VCaP (cell line): ENCODE results near the gene RETREG2.
"Not testable (repeated sequence)": the region's sequence is repeated elsewhere in the genome, so short reads cannot be mapped to it uniquely, and the experiment has no call there.

Experiments used
- H3K27ac ChIP-seq: fragments of 450-650 bp; 2 replicates; pipeline ENCODE4 v1.5.1; 2017
- TF ChIP-seq, protein P1 (sequence below): fragments of 450-650 bp; conservative IDR thresholded peaks from 2 replicates; pipeline ENCODE4 v1.5.1; 2017; ENCODE audit warnings: mild to moderate bottlenecking, moderate library complexity

RETREG2 gene

DNA sequence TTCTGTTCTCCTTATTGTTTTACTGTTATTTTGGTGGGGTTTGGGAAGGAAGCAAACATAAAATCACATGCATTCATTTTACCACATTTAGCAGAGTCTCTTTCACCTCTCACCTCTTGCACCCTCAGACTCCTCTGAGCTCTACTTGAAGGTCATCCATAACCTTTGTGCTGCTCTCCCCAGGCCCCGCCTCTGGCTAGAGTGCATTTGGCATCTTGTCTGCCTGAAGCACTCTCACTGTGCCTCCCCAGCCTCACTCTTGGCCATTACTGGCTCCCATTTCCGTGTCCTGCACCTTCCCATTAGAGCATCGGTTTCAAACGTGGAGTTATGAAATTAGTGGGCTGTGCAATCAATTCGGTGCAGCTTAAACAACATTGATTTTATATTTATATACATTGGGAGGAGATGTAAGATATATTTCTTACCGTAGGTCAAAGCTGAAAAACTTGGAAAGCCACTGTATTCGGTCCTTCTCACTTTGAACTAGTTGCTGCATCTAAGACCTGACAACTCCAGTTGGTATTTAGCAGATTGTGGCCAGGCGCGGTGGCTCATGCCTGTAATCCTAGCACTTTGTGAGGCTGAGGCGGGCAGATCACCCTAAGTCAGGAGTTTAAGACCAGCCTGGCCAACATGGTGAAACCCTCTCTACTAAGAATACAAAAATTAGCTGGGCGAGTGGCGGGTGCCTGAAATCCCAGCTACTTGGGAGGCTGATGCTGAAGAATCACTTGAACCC lies 21.6 kb downstream of the RETREG2 start:
- no peak overlapping the region for H3K27ac ChIP-seq
- TF ChIP-seq, protein P1, sequence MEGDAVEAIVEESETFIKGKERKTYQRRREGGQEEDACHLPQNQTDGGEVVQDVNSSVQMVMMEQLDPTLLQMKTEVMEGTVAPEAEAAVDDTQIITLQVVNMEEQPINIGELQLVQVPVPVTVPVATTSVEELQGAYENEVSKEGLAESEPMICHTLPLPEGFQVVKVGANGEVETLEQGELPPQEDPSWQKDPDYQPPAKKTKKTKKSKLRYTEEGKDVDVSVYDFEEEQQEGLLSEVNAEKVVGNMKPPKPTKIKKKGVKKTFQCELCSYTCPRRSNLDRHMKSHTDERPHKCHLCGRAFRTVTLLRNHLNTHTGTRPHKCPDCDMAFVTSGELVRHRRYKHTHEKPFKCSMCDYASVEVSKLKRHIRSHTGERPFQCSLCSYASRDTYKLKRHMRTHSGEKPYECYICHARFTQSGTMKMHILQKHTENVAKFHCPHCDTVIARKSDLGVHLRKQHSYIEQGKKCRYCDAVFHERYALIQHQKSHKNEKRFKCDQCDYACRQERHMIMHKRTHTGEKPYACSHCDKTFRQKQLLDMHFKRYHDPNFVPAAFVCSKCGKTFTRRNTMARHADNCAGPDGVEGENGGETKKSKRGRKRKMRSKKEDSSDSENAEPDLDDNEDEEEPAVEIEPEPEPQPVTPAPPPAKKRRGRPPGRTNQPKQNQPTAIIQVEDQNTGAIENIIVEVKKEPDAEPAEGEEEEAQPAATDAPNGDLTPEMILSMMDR = no peak

DNA sequence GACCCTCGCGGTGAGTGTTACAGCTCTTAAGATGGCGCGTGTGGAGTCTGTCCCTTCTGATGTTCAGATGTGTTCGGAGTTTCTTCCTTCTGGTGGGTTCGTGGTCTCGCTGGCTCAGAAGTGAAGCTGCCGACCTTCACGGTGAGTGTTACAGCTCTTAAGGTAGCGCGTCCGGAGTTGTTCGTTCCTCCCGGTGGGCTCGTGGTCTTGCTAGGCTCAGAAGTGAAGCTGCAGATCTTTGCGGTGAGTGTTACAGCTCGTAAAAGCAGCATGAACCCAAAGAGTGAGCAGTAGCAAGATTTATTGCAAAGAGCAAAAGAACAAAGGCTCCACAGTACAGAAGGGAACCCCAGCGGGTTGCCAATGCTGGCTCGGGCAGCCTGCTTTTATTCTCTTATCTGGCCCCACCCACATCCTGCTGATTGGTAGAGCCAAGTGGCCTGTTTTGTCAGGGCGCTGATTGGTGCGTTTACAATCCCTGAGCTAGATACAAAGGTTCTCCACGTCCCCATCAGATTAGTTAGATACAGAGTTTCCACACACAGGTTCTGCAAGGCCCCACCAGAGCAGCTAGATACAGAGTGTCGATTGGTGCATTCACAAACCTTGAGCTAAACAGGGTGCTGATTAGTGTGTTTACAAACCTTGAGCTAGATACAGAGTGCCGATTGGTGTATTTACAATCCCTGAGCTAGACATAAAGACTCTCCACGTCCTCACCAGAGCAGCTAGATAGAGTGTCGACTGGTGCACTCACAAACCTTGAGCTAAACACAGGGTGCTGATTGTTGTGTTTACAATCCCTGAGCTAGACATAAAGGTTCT lies 22.6 kb downstream of the RETREG2 start:
- not testable (repeated sequence) for H3K27ac ChIP-seq

DNA sequence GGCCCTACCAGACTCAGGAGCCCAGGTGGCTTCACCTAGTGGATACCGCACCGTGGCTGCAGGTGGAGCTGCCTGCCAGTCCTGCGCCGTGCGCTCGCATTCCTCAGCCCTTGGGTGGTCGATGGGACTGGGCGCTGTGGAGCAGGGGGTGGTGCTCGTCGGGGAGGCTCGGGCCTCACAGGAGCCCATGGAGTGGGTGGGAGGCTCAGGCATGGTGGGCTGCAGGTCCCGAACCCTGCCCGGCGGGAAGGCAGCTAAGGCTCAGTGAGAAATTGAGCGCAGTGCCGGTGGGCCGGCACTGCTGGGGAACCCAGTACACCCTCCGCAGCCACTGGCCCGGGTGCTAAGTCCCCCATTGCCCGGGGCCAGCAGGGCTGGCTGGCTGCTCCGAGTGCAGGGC lies 23.3 kb downstream of the RETREG2 start:
- peak overlapping the region; percentile 49; the same call in 1 of the 2 replicates for H3K27ac ChIP-seq

DNA sequence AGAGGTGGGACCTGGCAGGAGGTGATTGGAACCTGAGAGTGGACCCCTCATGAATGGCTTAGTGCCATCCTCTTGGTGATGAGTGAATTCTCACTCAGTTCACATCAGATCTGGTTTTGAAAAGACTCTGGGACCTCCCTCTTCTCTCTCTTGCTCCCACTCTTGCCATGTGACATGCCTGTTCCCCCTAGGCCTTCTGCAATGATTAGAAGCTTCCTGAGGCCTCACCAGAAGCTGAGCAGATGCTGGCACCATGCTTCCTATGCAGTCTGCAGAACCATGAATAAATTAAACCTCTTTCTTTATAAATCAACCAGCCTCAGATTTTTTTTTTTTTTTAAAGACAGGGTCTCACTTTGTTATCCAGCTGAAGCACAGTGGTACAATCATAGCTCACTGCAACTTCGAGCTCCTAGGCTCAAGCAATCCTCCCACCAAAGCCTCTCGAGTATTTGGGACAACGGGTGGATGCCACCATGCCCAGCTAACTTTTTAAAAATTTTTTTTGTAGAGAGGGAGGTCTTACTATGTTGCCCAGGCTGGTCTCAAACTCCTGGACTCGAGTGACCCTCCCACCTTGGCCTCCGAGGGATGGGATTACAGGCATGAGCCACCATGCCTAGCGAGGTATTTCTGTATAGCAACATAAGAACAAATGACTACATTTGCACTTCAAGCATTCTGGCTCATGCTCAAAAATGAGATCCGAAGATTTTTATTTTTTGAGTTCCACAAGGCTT lies 26.5 kb downstream of the RETREG2 start:
- no peak overlapping the region for H3K27ac ChIP-seq

DNA sequence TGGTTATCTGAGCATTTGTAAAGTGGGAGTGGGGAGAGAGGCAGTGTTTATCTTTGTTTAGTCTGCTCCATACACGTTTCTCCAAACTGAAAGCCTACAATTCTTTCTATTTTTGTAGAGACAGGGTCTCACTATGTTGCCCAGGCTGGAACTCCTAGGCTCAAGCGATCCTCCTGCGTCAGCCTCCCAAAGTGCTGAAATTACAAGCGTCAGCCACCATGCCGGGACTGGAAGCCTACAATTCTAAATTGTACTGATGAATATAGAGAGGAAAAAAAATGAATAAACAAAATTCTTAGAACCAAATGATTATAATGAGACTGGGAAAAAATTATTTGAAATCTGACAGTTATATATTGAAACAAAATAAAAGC lies 27.1 kb downstream of the RETREG2 start:
- TF ChIP-seq, protein P1 = no peak
- no peak overlapping the region for H3K27ac ChIP-seq

More for the DNA sequence above, 26.5 kb downstream of the RETREG2 start:
- TF ChIP-seq, protein P1 = no peak

DNA sequence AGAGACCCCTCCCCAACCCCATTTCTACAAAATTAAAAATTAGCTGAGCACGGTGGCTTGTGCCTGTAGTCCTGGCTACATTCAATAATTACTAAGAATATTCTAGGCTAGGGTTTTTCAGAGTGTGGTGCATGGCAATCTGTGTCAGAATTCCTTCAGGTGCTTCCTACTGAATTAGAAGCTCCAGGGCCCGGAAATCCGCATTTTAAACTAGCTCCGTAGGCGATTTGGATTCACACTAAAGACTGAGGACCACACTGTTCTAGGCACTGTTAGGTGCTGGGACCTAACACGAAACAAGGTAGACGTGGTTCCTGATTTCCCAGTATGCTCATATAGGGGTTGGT lies 27.9 kb downstream of the RETREG2 start:
- TF ChIP-seq, protein P1 = no peak
- peak overlapping the region; percentile 89 for H3K27ac ChIP-seq

DNA sequence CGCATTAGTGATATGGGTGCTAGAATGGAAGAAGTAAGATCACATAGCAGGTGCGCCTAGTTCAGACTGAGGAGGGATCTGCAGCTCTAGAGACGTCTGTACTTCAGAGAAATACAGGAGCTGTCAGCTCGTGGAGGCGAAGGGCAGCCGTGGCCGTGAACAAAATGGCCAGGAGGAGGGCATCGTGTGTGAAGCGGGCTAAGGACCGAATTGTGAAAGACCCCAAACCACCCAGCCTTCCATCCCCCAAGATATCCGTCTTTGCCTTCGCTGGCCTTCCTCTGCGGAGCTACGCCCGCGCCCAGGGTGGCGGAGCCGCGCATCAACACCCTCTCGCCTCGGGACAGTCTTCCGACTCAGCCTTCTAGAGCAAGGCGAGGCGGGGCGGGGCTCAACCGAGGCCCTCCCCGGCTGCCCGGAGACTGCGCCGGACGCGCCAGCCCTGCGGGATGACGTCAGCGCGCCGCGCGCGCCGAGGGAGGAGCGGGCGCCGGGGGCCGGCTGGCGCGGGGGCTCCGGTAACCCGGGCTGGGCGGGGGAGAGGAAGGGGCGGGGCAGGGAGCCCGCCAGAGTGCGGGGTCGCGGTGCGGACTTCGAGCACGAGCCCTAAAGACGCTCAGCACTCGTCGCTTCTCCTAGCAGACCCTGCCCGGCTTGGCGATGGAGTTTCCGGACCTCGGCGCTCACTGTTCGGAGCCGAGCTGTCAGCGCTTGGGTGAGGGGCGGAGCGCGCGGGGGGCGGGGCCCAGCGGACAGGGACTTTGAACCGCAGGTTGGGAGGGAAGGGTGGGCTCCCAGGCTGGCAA lies 28.5 kb downstream of the RETREG2 start, which contains the start of gene ZFAND2B:
ZFAND2B (plus strand) TSS at position 455 of the 806 bp plus-strand sequence; CDS start at position 661, 206 bp downstream.
- TF ChIP-seq, protein P1 = no peak; the same call in 1 of the 2 replicates
- H3K27ac ChIP-seq = peak within 1 kb of the TSS; percentile 89
